Retinal pigment epithelial cell (primary cell): ENCODE data around the gene B9D1.

Experiments used
- DNase-seq: peaks from one replicate; pipeline ENCODE4 v3.0.0-alpha.2; 2010; ENCODE audit warnings: low read depth
- H3K4me3 ChIP-seq: 2 replicates; pipeline ENCODE4 v1.5.1; 2011; ENCODE audit warnings: mild to moderate bottlenecking, low read length, control low read depth, moderate library complexity
- TF ChIP-seq, protein P1 (sequence below): conservative IDR thresholded peaks from 2 replicates; pipeline ENCODE4 v1.5.1; 2011; ENCODE audit warnings: low read depth, low read length, control low read depth, inconsistent platforms

The B9D1 gene

DNA sequence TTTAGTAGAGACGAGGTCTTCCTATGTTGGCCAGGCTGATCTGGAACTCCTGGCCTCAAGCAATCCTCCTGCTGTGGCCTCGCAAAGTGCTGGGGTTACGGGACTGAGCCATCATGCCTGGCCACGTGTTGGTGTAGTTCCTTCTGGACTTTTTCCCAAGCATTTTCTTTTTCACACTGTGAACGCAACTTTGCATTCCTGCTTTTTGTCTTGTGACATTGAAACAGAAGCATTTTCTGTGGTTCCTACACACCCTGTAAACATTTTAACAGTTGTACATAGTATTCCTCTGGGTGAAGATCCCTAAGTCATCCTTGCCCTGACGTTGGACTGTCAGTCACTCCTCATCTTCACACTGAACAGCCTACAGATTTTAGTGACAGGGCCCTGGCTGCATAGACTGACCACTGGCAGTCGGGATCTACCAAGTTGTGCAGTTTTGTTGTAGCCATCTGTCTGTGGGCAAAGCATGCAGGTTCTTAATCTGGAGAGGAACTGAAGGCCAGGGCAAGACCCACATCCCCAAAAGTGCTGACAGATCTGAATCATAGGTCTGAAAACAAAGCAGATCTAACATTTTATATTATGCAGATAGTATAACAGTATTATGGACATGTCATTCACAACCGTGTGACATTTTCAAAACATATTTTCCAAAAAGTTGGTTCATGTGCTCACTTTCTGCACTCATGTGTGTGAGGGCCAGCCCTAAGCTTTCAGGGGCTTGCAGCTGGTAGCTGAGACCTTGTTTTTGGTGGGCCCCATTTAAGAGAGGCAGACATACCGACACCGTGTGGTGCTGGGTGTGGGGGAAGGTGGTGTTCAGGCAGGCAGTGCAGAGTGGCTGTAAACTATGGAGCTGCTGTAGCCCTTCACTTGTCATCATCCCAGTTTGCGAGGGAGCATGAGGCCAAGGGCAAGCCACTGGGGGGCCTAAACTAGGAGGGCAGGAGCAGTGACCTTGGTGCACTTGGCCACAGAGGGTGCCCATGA lies 65.4 kb downstream of the B9D1 start:
- TF ChIP-seq, protein P1, sequence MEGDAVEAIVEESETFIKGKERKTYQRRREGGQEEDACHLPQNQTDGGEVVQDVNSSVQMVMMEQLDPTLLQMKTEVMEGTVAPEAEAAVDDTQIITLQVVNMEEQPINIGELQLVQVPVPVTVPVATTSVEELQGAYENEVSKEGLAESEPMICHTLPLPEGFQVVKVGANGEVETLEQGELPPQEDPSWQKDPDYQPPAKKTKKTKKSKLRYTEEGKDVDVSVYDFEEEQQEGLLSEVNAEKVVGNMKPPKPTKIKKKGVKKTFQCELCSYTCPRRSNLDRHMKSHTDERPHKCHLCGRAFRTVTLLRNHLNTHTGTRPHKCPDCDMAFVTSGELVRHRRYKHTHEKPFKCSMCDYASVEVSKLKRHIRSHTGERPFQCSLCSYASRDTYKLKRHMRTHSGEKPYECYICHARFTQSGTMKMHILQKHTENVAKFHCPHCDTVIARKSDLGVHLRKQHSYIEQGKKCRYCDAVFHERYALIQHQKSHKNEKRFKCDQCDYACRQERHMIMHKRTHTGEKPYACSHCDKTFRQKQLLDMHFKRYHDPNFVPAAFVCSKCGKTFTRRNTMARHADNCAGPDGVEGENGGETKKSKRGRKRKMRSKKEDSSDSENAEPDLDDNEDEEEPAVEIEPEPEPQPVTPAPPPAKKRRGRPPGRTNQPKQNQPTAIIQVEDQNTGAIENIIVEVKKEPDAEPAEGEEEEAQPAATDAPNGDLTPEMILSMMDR, result no peak
- H3K4me3 ChIP-seq, result no peak overlapping the region
- no peak for DNase-seq

DNA sequence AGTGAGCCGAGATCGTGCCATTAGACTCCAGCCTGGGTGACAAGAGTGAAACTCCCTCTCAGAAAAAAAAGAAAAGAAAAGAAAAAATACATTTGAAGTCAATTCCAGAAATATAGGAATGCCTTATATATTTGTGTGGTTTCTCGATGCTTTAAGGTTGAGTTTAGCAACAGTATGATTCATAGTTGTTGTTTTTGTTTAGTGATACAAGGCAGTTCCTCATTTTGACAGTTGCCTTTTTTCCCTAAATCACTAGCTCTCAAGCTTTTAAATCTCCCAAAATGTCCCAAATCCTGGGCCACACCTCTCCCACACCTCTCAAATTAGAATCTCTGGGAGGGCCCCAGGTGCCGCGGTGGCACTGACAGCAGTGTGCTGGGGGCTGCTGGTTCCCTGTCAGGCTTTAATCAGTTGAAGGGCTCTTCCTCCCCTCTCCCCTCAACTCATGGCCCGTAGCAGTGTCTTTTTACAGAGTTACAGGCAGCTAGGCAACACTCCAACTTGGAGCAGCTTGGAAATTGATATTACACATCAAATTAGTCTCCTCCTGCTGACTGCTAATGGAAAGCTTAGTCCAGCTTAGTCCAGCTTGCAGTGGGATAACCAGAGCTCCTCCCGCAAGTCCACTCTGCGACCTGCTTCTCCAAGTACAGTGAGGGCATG lies 66.9 kb downstream of the B9D1 start:
- no peak for DNase-seq
- no peak overlapping the region for H3K4me3 ChIP-seq
- TF ChIP-seq, protein P1, result no peak

DNA sequence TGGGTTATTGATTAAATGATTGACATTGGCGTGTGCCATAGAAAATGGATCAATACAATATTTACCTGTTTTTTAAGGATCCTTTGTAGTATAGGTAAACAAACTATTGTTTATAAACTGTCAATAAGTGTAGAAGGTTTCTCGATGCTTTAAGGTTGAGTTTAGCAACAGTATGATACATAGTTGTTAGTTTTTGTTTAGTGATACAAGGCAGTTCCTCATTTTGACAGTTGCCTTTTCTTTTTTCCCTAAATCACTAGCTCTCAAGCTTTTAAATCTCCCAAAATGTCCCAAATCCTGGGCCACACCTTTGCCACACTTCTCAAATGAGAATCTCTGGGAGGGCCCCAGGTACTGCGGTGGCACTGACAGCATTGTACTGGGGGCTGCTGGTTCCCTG lies 68.1 kb downstream of the B9D1 start:
- no peak overlapping the region for H3K4me3 ChIP-seq
- DNase-seq, result no peak
- TF ChIP-seq, protein P1, result no peak
